HepG2 (cell line): ENCODE measurements around the gene CTIF. TPM values are rescaled to one million over a fixed set of nuclear protein-coding genes. Genes with fewer than 3 reads are reported as not detected.

Experiments used
- ATAC-seq: fragments of 200-7000 bp; cut with Tn5 transposase; 3 replicates; pipeline ENCODE4 v1.9.1; 2020; ENCODE audit warnings: mild to moderate bottlenecking, moderate library complexity
- BruUV-seq: library from RNA; stranded (reverse); fragments of 400-500 nt; replicated peaks from 2 replicates; lab custom pipeline; 2021; lab: Mats Ljungman, UMichigan
- CTCF ChIA-PET: fragments of 300-600 bp; formaldehyde crosslinking; extraction: SDS; loops from one replicate; lab custom pipeline; 2021; ENCODE audit warnings: low total read pairs, inconsistent platforms, low intra/inter-chr PET ratio; lab: Yijun Ruan, JAX
- POLR2A ChIA-PET: fragments of 350-600 bp; sonication (Branson Sonifier 250); formaldehyde crosslinking; loops from one replicate; lab custom pipeline; 2020; ENCODE audit warnings: antibody characterized with exemption, inconsistent platforms; lab: Yijun Ruan, JAX
- DNase-seq: peaks from one replicate; pipeline ENCODE4 v3.0.0-alpha.2; 2015; ENCODE audit warnings: low spot score
- FAIRE-seq: peaks from 3 replicates; lab custom pipeline; 2011; peaks lifted over from hg19 to GRCh38; lab: Jason Lieb, UNC
- H2AFZ ChIP-seq: one replicate; pipeline ENCODE4 v1.6.1; 2011; ENCODE audit warnings: low read length, inconsistent platforms
- H3K27ac ChIP-seq: fragments of 300-600 bp; 3 replicates; pipeline ENCODE4 v1.8.0; 2011; ENCODE audit warnings: mixed run types, mild to moderate bottlenecking, mixed read lengths, low read length, inconsistent platforms; ENCODE audit not compliant: insufficient read depth; ENCODE audit errors: extremely low read length
- H3K27me3 ChIP-seq, 2 experiments: fragments of 200-600 bp in 1 of 2; 2 replicates in 1 of 2; 3 replicates in 1 of 2; pipeline versions ENCODE4 v1.6.0 to v1.8.0; 2011; ENCODE audit warnings: low read length in 2 of 2, mild to moderate bottlenecking in 2 of 2, moderate library complexity in 2 of 2, inconsistent platforms in 1 of 2; ENCODE audit not compliant: insufficient read depth in 2 of 2, control insufficient read depth in 1 of 2
- H3K36me3 ChIP-seq, 2 experiments: fragments of 200-600 bp in 1 of 2; replicated peaks in 1 of 2; 2 replicates in 1 of 2; 3 replicates in 1 of 2; pipeline versions ENCODE4 v1.5.1 to v1.8.0; 2011; ENCODE audit warnings: low read length in 2 of 2, inconsistent platforms in 1 of 2; ENCODE audit not compliant: insufficient read depth in 2 of 2, control insufficient read depth in 1 of 2
- H3K4me1 ChIP-seq: 2 replicates; pipeline ENCODE4 v1.5.1; 2012; ENCODE audit warnings: low read length, inconsistent platforms; ENCODE audit not compliant: insufficient read depth
- H3K4me2 ChIP-seq: 2 replicates; pipeline ENCODE4 v1.6.0; 2011; ENCODE audit warnings: low read depth, low read length, inconsistent platforms
- H3K4me3 ChIP-seq, 3 experiments: fragments of 200-600 bp in 1 of 3; sonication (generic), shearing (Covaris generic) in 1 of 3; replicated peaks in 1 of 3; 2 replicates each; pipeline ENCODE4 v1.5.1; 2011 to 2016; ENCODE audit warnings: low read length in 3 of 3, inconsistent platforms in 2 of 3, low read depth in 2 of 3, mild to moderate bottlenecking in 2 of 3, control low read depth in 1 of 3, mixed read lengths in 1 of 3; ENCODE audit not compliant: insufficient read depth in 1 of 3
- H3K79me2 ChIP-seq: one replicate; pipeline ENCODE4 v1.6.1; 2011; ENCODE audit warnings: low read length, inconsistent platforms; ENCODE audit not compliant: insufficient read depth
- H3K9ac ChIP-seq: 2 replicates; pipeline ENCODE4 v1.6.0; 2011; ENCODE audit warnings: mild to moderate bottlenecking, low read depth, low read length, inconsistent platforms; ENCODE audit not compliant: insufficient read depth
- H3K9me3 ChIP-seq: 2 replicates; pipeline ENCODE4 v1.5.1; 2012; ENCODE audit warnings: mild to moderate bottlenecking, low read length
- H4K20me1 ChIP-seq: 2 replicates; pipeline ENCODE4 v1.6.0; 2011; ENCODE audit warnings: inconsistent platforms, mild to moderate bottlenecking, low read length, moderate library complexity; ENCODE audit not compliant: insufficient read depth
- EHMT2 ChIP-seq: fragments of 200-600 bp; sonication (generic); IDR thresholded peaks from 2 replicates; pipeline ENCODE4 v1.7.0; 2017; ENCODE audit warnings: antibody characterized with exemption, low read depth, low read length, borderline replicate concordance
- HBP1 ChIP-seq: IDR thresholded peaks from 2 replicates; pipeline ENCODE4 v1.6.1; 2016; ENCODE audit warnings: low read depth, control low read depth
- KDM6A ChIP-seq: IDR thresholded peaks from 2 replicates; pipeline ENCODE4 v1.6.1; 2016; ENCODE audit warnings: low read depth
- SRSF4 ChIP-seq: fragments of 200-400 bp; formaldehyde crosslinking; IDR thresholded peaks from one replicate; pipeline ENCODE4 v1.6.1; 2018; ENCODE audit warnings: mild to moderate bottlenecking, low read depth, low read length, moderate library complexity; ENCODE audit not compliant: poor library complexity, severe bottlenecking
- ZBTB39 ChIP-seq: sonication (generic); formaldehyde crosslinking; IDR thresholded peaks from 2 replicates; pipeline ENCODE4 v1.5.0; 2020; ENCODE audit warnings: missing genetic modification reagents
- WGBS: methylation state at CpG from one replicate; pipeline ENCODE4 v1.1.6; 2017; ENCODE audit warnings: low lambda C conversion rate; 5-methylcytosine and 5-hydroxymethylcytosine counted together
- in situ Hi-C: cut with HindIII; loops from 2 replicates; pipeline ENCODE4 v1.10.0; 2017; ENCODE audit warnings: low pct_unique_long_range_greater_than_20kb; ENCODE audit not compliant: extremely low pct_ligation_motif_present
- intact Hi-C: fragments of 100-400 bp; cut with micrococcal nuclease; formaldehyde crosslinking; loops from one replicate; pipeline ENCODE4 v1.10.0; 2022; ENCODE audit not compliant: unreplicated experiment
- polyA plus RNA-seq, 8 experiments: library from polyadenylated mRNA; depleted of rRNA in 3 of 8; stranded (reverse) in 7 of 8; unstranded in 1 of 8; fragments of >200 nt; fragmentation: Illumina TruSeq in 4 of 8; extraction: Trizol in 4 of 8; gene quantifications; 2 replicates each; pipeline versions ENCODE4 v1.2.1 to v1.2.3, GENCODE V29; 2011 to 2016; ENCODE audit warnings: low read depth in 4 of 8, missing spikeins in 1 of 8, mixed read lengths in 1 of 8; ENCODE audit not compliant: insufficient read depth in 1 of 8
- total RNA-seq, 5 experiments: library from RNA; depleted of rRNA; stranded (reverse); fragments of >200 nt; fragmentation: Illumina TruSeq; extraction: Trizol; gene quantifications; 2 replicates each; pipeline ENCODE4 v1.2.3, GENCODE V29; 2016; ENCODE audit warnings: low read depth in 1 of 5

CTIF gene
- total and polyA plus RNA-seq, 2 of the 13 experiments (the other 11 are each of a cell fraction or from before 2014, with no cell fraction given), result 18.2 to 28.0 TPM

GRCh38 chr18:48735080-48735676 lies 196.3 kb downstream of the CTIF start:
- Histone ChIP-seq H3K4me2 (no peak overlapping the region), H3K79me2 (no peaks in the 10 kb centered on the region)
- no peak for TF ChIP-seq HBP1 (CRISPR knock-in tag)
- TF ChIP-seq SRSF4, result no peak
- no peak for TF ChIP-seq KDM6A
- no peak for TF ChIP-seq EHMT2
- no peak for TF ChIP-seq ZBTB39
- TF ChIP-seq, all 625 proteins: peak for 0
- in situ Hi-C loops (no loop called here), intact Hi-C loops (no loop called here)
- no peak overlapping the region for H3K9ac ChIP-seq
- FAIRE-seq (no peak), DNase-seq (no peak), ATAC-seq (no peak)
- ChIA-PET CTCF (no interaction called here), POLR2A (no interaction called here)
- no peak overlapping the region for H2AFZ ChIP-seq
- BruUV-seq, result no TSS peak
- WGBS, result 93% methylated on average over 8 of the region's 8 CpGs
- no peaks in the 10 kb centered on the region for H3K9me3 ChIP-seq
- H3K36me3 ChIP-seq, result no peaks in the 10 kb centered on the region; a peak in 2 of 5 replicates
- H4K20me1 ChIP-seq, result no peaks in the 10 kb centered on the region
- peaks cover 9% of the 10 kb centered on the region; the same call in 1 of the 2 replicates for H3K4me1 ChIP-seq
- no peaks in the 10 kb centered on the region for H3K27me3 ChIP-seq
- no peak overlapping the region for H3K4me3 ChIP-seq
- H3K27ac ChIP-seq, result no peak overlapping the region
